Keratinocyte (primary cell): ENCODE data around the gene MYO9A. TPM values are rescaled to one million over a fixed set of nuclear protein-coding genes. Genes with fewer than 3 reads are reported as not detected.

ENCODE experiments used
- DNase-seq: peaks from one replicate; pipeline ENCODE4 v3.0.0-alpha.2; 2011; ENCODE audit warnings: low read depth, missing footprints, low spot score
- FAIRE-seq: peaks from 2 replicates; lab custom pipeline; 2011; peaks lifted over from hg19 to GRCh38; lab: Jason Lieb, UNC
- H2AFZ ChIP-seq: 2 replicates; pipeline ENCODE4 v1.6.0; 2012; ENCODE audit warnings: low read length, control low read depth, inconsistent platforms; ENCODE audit not compliant: control insufficient read depth
- H3K27ac ChIP-seq: 2 replicates; pipeline ENCODE4 v1.5.1; 2011; ENCODE audit warnings: low read length; ENCODE audit not compliant: control insufficient read depth, insufficient read depth
- H3K27me3 ChIP-seq: 3 replicates; pipeline ENCODE4 v1.6.0; 2011; ENCODE audit warnings: low read length; ENCODE audit not compliant: control insufficient read depth, insufficient read depth; ENCODE audit errors: extremely low read depth
- H3K36me3 ChIP-seq, 2 experiments: 2 replicates in 1 of 2; 3 replicates in 1 of 2; pipeline ENCODE4 v1.5.1; 2011; ENCODE audit warnings: low read length in 2 of 2, mild to moderate bottlenecking in 1 of 2; ENCODE audit not compliant: control insufficient read depth in 2 of 2, insufficient read depth in 2 of 2; ENCODE audit errors: extremely low read depth in 1 of 2
- H3K4me1 ChIP-seq: 3 replicates; pipeline ENCODE4 v1.5.1; 2011; ENCODE audit warnings: low read length; ENCODE audit not compliant: control insufficient read depth, insufficient read depth; ENCODE audit errors: extremely low read depth
- H3K4me2 ChIP-seq: 3 replicates; pipeline ENCODE4 v1.6.0; 2011; ENCODE audit warnings: low read depth, low read length; ENCODE audit not compliant: control insufficient read depth, insufficient read depth; ENCODE audit errors: extremely low read depth
- H3K4me3 ChIP-seq, 3 experiments: fragments of 200-600 bp in 1 of 3; sonication (generic) in 1 of 3; 2 replicates in 2 of 3; 3 replicates in 1 of 3; pipeline ENCODE4 v1.5.1; 2011 to 2016; ENCODE audit warnings: low read length in 3 of 3, mild to moderate bottlenecking in 3 of 3, control low read depth in 2 of 3, inconsistent platforms in 1 of 3, low read depth in 1 of 3, mixed read lengths in 1 of 3, mixed run types in 1 of 3, moderate library complexity in 1 of 3; ENCODE audit not compliant: control insufficient read depth in 2 of 3, insufficient read depth in 2 of 3; ENCODE audit errors: extremely low read depth in 1 of 3
- H3K79me2 ChIP-seq: 2 replicates; pipeline ENCODE4 v1.6.0; 2012; ENCODE audit warnings: low read length; ENCODE audit not compliant: control insufficient read depth, insufficient read depth
- H3K9ac ChIP-seq: 3 replicates; pipeline ENCODE4 v1.6.0; 2011; ENCODE audit warnings: low read length; ENCODE audit not compliant: control insufficient read depth, insufficient read depth; ENCODE audit errors: extremely low read depth
- H3K9me1 ChIP-seq: 3 replicates; pipeline ENCODE4 v1.6.0; 2011; ENCODE audit warnings: low read length; ENCODE audit not compliant: control insufficient read depth, insufficient read depth; ENCODE audit errors: extremely low read depth
- H3K9me3 ChIP-seq: 2 replicates; pipeline ENCODE4 v1.5.1; 2012; ENCODE audit warnings: low read depth, low read length; ENCODE audit not compliant: control insufficient read depth
- H4K20me1 ChIP-seq: 3 replicates; pipeline ENCODE4 v1.6.0; 2011; ENCODE audit warnings: low read length; ENCODE audit not compliant: control insufficient read depth, insufficient read depth; ENCODE audit errors: extremely low read depth
- CTCF ChIP-seq, 3 experiments: IDR thresholded peaks in 1 of 3; conservative IDR thresholded peaks in 1 of 3; optimal IDR thresholded peaks in 1 of 3; 2 replicates in 2 of 3; 3 replicates in 1 of 3; pipeline versions ENCODE3 to v1.5.1; 2011; ENCODE audit warnings: low read length in 3 of 3, mild to moderate bottlenecking in 3 of 3, moderate library complexity in 2 of 3, control low read depth in 1 of 3, inconsistent platforms in 1 of 3; ENCODE audit not compliant: insufficient read depth in 2 of 3; ENCODE audit errors: extremely low read depth in 1 of 3
- EZH2 ChIP-seq: IDR thresholded peaks from one replicate; pipeline ENCODE4 v1.6.1; 2012; ENCODE audit warnings: inconsistent platforms, mild to moderate bottlenecking, low read length, moderate library complexity
- dilution Hi-C: fragments of 300-500 bp; cut with MboI; formaldehyde crosslinking; loops from one replicate; pipeline ENCODE4 v1.7.0; 2020; ENCODE audit warnings: low sequenced_read_pairs; ENCODE audit not compliant: extremely low pct_ligation_motif_present
- polyA plus RNA-seq, 5 experiments: library from polyadenylated mRNA; depleted of rRNA in 3 of 5; stranded (reverse) in 3 of 5; stranded (forward) in 1 of 5; unstranded in 1 of 5; fragments of >200 nt; gene quantifications; 1 replicate in 1 of 5; 2 replicates in 3 of 5; 3 replicates in 1 of 5; pipeline versions ENCODE4 v1.2.1 to v1.2.3, GENCODE V29; 2011 to 2012; ENCODE audit warnings: missing spikeins in 2 of 5, low read depth in 1 of 5, low replicate concordance in 1 of 5

MYO9A gene
- polyA plus RNA-seq, 1 donor (not counting 4 experiments of a cell fraction or from before 2014, with no cell fraction given) = 10.6 TPM

- no peaks in the 10 kb centered on the region for H3K27me3 ChIP-seq
- H3K4me1 ChIP-seq = peaks cover 25% of the 10 kb centered on the region
- no peaks in the 10 kb centered on the region for H3K9me1 ChIP-seq
- no peak overlapping the region for H3K4me2 ChIP-seq
- no peaks in the 10 kb centered on the region for H3K79me2 ChIP-seq
- TF ChIP-seq EZH2 (no peak), CTCF (optimal IDR thresholded peaks at IDR 0.05 in 1 of 3, IDR thresholded peaks at IDR 0.05 in 1 of 3, conservative IDR thresholded peaks at IDR 0.05 in 1 of 3; ENCODE audit: extremely low read depth in 1 of 3, insufficient read depth in 2 of 3, low read length in 3 of 3) (no peak)
- H3K4me3 ChIP-seq = no peak overlapping the region
- no peaks in the 10 kb centered on the region for H3K9me3 ChIP-seq
- peak; percentile 13 for FAIRE-seq
- H3K27ac ChIP-seq = no peak overlapping the region
- peak; percentile 13 for DNase-seq
- H3K9ac ChIP-seq = no peak overlapping the region
- H4K20me1 ChIP-seq = no peaks in the 10 kb centered on the region
- no peak overlapping the region for H2AFZ ChIP-seq
- dilution Hi-C loops = no loop called here
- H3K36me3 ChIP-seq = no peaks in the 10 kb centered on the region
Measured at GRCh38 chr15:71790081-71790480, 327.9 kb downstream of the MYO9A start.

GRCh38 chr15:71789616-71790015 lies 328.3 kb downstream of the MYO9A start:
- Histone ChIP-seq H2AFZ (no peak overlapping the region), H4K20me1 (no peaks in the 10 kb centered on the region), H3K36me3 (no peaks in the 10 kb centered on the region), H3K9ac (no peak overlapping the region), H3K4me1 (peaks cover 25% of the 10 kb centered on the region), H3K9me3 (no peaks in the 10 kb centered on the region), H3K4me3 (no peak overlapping the region), H3K79me2 (no peaks in the 10 kb centered on the region), H3K27me3 (no peaks in the 10 kb centered on the region), H3K27ac (no peak overlapping the region), H3K4me2 (no peak overlapping the region), H3K9me1 (no peaks in the 10 kb centered on the region)
- DNase-seq (no peak), FAIRE-seq (no peak)
- TF ChIP-seq EZH2 (no peak), CTCF (optimal IDR thresholded peaks at IDR 0.05 in 1 of 3, IDR thresholded peaks at IDR 0.05 in 1 of 3, conservative IDR thresholded peaks at IDR 0.05 in 1 of 3; ENCODE audit: extremely low read depth in 1 of 3, insufficient read depth in 2 of 3, low read length in 3 of 3) (no peak)
- dilution Hi-C loops = no loop called here
